Karpas-422 (cell line): ENCODE measurements around the gene KCNJ12. TPM values are rescaled to one million over a fixed set of nuclear protein-coding genes. Genes with fewer than 3 reads are reported as not detected.
"Not testable (repeated sequence)": the region's sequence is repeated elsewhere in the genome, so short reads cannot be mapped to it uniquely, and the experiment has no call there.

ENCODE experiments used
- DNase-seq: peaks from one replicate; pipeline ENCODE4 v3.0.0-alpha.2; 2015
- H2AFZ ChIP-seq: fragments of 200-600 bp; sonication (generic); 2 replicates; pipeline ENCODE4 v1.6.1; 2014; ENCODE audit warnings: antibody characterized with exemption, low read length, mixed read lengths
- H3K27ac ChIP-seq: fragments of 200-600 bp; sonication (generic); 2 replicates; pipeline ENCODE4 v1.5.1; 2014; ENCODE audit warnings: mild to moderate bottlenecking, low read length, moderate library complexity
- H3K27me3 ChIP-seq: fragments of 200-600 bp; sonication (generic); 2 replicates; pipeline ENCODE4 v1.6.1; 2014; ENCODE audit warnings: low read length, mixed read lengths
- H3K36me3 ChIP-seq: fragments of 200-600 bp; sonication (generic); 2 replicates; pipeline ENCODE4 v1.6.1; 2014; ENCODE audit warnings: low read length, mixed read lengths; ENCODE audit not compliant: insufficient read depth
- H3K4me1 ChIP-seq: fragments of 200-600 bp; sonication (generic); 2 replicates; pipeline ENCODE4 v1.6.1; 2014; ENCODE audit warnings: mild to moderate bottlenecking, low read length, mixed read lengths
- H3K4me2 ChIP-seq: fragments of 200-600 bp; sonication (generic); 2 replicates; pipeline ENCODE4 v1.6.1; 2014; ENCODE audit warnings: low read length, low read depth, mild to moderate bottlenecking; ENCODE audit not compliant: poor library complexity, severe bottlenecking
- H3K4me3 ChIP-seq: fragments of 200-600 bp; sonication (generic); 2 replicates; pipeline ENCODE4 v1.5.1; 2014; ENCODE audit warnings: mild to moderate bottlenecking, antibody characterized with exemption, low read length, mixed read lengths
- H3K79me2 ChIP-seq: fragments of 200-600 bp; sonication (generic); 2 replicates; pipeline ENCODE4 v1.6.1; 2014; ENCODE audit warnings: mild to moderate bottlenecking, low read length, mixed read lengths
- H3K9ac ChIP-seq: fragments of 200-600 bp; sonication (generic); 2 replicates; pipeline ENCODE4 v1.6.0; 2014; ENCODE audit warnings: low read length
- H3K9me2 ChIP-seq: fragments of 200-600 bp; sonication (generic), shearing (Covaris generic); replicated peaks from 2 replicates; pipeline ENCODE4 v1.6.0; 2014; ENCODE audit warnings: mild to moderate bottlenecking, low read length, moderate library complexity; ENCODE audit not compliant: insufficient read depth
- H3K9me3 ChIP-seq: fragments of 300-700, 200-600 bp; sonication (generic); 2 replicates; pipeline ENCODE4 v1.6.1; 2014; ENCODE audit warnings: low read length, mixed read lengths
- H4K20me1 ChIP-seq: fragments of 200-600 bp; sonication (generic); 2 replicates; pipeline ENCODE4 v1.6.1; 2014; ENCODE audit warnings: mild to moderate bottlenecking, antibody characterized with exemption, low read length, low read depth; ENCODE audit not compliant: insufficient read depth
- total RNA-seq: library from RNA; depleted of rRNA; stranded (reverse); fragments of >200 nt; shearing (Covaris generic); gene quantifications from 2 replicates; pipeline ENCODE4 v1.2.3, GENCODE V29; 2014; ENCODE audit warnings: low replicate concordance

The KCNJ12 gene
- total RNA-seq, 1 experiment from 2014 or later: 0.22 TPM

DNA sequence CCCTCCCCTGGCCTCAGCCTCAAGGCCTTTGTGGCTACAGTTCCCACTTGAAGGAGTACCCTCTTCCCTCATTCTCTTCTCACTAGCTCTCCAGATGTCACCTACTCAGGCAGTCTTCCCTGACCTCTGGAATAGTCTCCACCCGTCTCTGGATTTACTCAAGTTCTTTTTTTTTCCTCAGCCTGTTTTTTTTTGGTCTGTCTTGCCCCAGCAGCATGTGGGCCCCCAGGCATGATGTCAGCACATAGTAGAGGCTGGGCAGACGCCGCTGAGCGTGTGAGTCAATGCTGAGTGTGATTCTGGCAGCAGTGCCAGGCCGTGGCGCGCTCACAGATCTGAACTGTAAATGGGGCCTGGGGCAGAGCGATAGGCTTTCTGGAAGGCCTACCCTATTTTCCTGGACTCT is 26.0 kb downstream of the KCNJ12 start:
- H4K20me1 ChIP-seq, DNase-seq, H3K4me2 ChIP-seq, H3K36me3 ChIP-seq, H3K9me2 ChIP-seq, H3K9me3 ChIP-seq, H3K9ac ChIP-seq, H3K27me3 ChIP-seq, H3K4me1 ChIP-seq, H3K79me2 ChIP-seq, H3K4me3 ChIP-seq, H2AFZ ChIP-seq, H3K27ac ChIP-seq: not testable (repeated sequence)

- H3K4me3 ChIP-seq, H3K79me2 ChIP-seq, H3K27me3 ChIP-seq, H3K9me2 ChIP-seq, H3K27ac ChIP-seq, H2AFZ ChIP-seq, H3K4me1 ChIP-seq, H4K20me1 ChIP-seq, H3K9ac ChIP-seq, H3K9me3 ChIP-seq, H3K36me3 ChIP-seq, DNase-seq, H3K4me2 ChIP-seq: not testable (repeated sequence)
Measured at GRCh38 chr17:21402926-21403325, 26.8 kb downstream of the KCNJ12 start.

GRCh38 chr17:21404106-21404505 is 27.9 kb downstream of the KCNJ12 start:
- not testable (repeated sequence) for H3K79me2 ChIP-seq, H3K4me3 ChIP-seq, H3K27ac ChIP-seq, DNase-seq, H3K4me2 ChIP-seq, H3K27me3 ChIP-seq, H3K9me2 ChIP-seq, H2AFZ ChIP-seq, H3K9me3 ChIP-seq, H3K9ac ChIP-seq, H3K36me3 ChIP-seq, H4K20me1 ChIP-seq
- peaks cover 12% of the 10 kb centered on the region for H3K4me1 ChIP-seq

DNA sequence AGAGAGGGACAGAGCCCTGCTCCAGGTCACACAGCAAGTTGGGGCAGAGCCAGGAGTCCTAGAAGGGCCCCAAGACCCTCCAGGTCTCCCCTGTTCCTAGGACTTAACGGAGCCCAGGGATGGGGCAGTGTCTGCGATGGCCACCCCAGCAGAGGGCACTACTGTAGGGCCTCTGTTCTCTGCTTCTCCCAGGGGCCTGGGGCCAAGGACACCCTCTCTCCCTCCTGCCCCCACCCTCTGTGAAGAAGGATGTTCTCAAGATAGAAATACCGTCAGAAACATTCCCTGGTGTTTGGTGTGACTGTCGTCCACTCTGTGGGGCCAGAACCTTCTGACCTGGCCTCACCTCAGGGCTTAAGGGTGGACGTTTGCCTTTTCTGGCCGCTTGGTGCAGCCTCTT is 28.4 kb downstream of the KCNJ12 start:
- not testable (repeated sequence) for H3K9me2 ChIP-seq, H3K4me2 ChIP-seq, H2AFZ ChIP-seq, H3K9ac ChIP-seq, H3K36me3 ChIP-seq, H3K27me3 ChIP-seq, H4K20me1 ChIP-seq, H3K9me3 ChIP-seq, H3K79me2 ChIP-seq, H3K27ac ChIP-seq, DNase-seq, H3K4me3 ChIP-seq
- H3K4me1 ChIP-seq: peaks cover 12% of the 10 kb centered on the region

DNA sequence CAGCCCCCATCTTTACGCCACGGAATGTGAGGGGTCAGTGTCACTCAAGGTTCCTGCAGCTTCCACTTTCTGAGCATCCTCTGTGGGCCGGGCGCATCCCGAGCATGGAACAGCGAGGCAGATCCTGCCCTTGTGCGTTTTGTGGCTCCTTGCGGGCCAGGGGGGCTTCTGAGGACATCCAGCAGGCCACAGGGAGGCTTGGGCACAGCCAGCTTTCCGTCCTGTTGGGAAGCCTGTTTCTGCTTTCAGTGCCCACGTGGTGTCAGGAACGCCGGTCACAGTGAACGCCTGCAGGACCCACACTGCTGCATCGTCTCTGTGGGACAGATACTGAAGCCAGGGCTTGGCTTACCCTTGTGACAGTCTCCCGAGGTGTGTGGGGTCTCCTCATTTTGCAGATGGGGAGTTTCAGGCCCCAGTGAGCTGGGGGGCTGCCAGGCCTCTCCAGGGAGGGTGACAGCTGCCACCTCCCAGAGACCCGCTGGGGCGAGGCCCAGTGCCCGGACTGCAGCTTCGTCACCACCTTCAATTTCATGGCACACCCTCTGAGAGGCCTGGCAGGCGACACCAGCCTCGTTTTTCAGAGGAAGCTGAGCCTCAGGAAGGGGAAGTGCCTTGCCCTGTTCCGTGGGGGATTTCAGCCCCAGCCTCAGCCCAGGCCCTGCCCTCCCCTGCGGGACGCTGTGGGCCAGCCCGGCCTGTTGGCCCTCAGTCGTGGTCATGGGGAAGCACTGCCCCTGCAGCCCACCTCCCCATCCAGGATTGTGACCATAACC is 29.0 kb downstream of the KCNJ12 start:
- H3K36me3 ChIP-seq, H3K9ac ChIP-seq, H3K27ac ChIP-seq, H2AFZ ChIP-seq, H3K4me3 ChIP-seq, H3K9me3 ChIP-seq, H3K27me3 ChIP-seq, H3K9me2 ChIP-seq, H3K4me2 ChIP-seq, DNase-seq, H3K79me2 ChIP-seq, H4K20me1 ChIP-seq: not testable (repeated sequence)
- H3K4me1 ChIP-seq: peaks cover 12% of the 10 kb centered on the region

DNA sequence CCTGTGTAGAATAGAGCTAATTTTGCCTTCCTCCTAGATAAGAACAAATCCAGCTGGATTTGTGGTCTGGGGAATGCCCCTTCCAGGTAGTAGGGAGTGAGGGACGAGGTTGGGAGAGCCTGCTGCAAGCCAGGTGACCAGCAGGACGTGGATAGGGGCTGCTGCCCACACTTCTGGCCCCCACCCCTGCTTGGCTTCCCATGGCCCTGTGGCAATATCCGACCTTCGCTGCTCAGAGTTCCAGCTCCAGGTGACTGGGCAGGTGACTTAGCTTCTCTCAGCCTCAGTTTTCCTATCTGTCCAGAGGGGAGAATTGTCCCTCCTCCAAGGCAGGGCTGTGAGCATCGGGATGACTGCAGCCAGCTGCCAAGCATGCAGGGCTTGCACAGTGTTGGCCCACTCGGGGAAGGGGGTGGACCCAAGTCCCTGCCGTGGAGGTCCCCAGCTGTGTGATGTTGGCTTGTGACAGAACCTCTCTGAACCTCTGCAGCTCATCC is 29.8 kb downstream of the KCNJ12 start:
- H3K9ac ChIP-seq, H3K9me2 ChIP-seq, H3K27ac ChIP-seq, H3K36me3 ChIP-seq, H3K4me2 ChIP-seq, H3K79me2 ChIP-seq, H3K27me3 ChIP-seq, H2AFZ ChIP-seq, DNase-seq, H3K4me3 ChIP-seq, H3K9me3 ChIP-seq, H4K20me1 ChIP-seq: not testable (repeated sequence)
- peaks cover 12% of the 10 kb centered on the region for H3K4me1 ChIP-seq

DNA sequence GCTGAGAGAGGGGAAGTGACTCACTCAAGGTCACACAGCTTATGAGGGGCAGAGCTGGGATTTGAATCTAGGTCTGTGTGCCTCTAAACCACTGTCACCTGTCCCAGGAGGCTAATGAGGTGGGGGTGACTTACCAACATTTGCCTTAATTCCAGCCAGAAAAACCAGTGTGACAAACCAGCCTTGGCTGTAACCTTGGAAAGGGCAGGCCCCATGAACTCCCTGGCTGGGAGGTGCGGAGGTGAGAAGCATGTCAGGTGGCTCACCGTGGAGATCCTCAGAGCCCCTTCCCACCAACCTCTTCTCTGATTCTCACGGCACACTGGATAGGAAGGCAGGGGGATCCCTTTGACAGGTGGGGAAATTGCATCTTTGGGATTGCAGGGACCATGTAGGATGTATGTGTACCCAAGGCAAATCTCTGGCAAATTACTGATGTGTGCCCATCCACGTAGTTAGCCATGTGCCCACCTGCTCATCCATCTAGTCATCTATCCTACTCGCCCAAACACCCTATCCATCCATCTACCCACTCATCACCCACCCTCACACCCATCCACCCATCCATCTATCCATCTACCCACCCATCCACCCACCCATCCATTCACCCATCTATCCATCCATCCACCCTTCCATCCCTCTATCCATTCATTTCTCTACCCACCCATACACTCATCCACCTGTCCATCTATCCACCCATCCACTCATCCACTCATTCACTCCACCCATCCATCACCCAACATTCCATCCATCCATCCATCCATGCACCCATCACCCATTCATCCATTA is 30.7 kb downstream of the KCNJ12 start:
- H3K79me2 ChIP-seq, DNase-seq, H3K9ac ChIP-seq, H3K4me3 ChIP-seq, H3K9me2 ChIP-seq, H3K36me3 ChIP-seq, H3K4me2 ChIP-seq, H3K27ac ChIP-seq, H3K9me3 ChIP-seq, H4K20me1 ChIP-seq, H3K27me3 ChIP-seq, H2AFZ ChIP-seq: not testable (repeated sequence)
- peaks cover 12% of the 10 kb centered on the region for H3K4me1 ChIP-seq

DNA sequence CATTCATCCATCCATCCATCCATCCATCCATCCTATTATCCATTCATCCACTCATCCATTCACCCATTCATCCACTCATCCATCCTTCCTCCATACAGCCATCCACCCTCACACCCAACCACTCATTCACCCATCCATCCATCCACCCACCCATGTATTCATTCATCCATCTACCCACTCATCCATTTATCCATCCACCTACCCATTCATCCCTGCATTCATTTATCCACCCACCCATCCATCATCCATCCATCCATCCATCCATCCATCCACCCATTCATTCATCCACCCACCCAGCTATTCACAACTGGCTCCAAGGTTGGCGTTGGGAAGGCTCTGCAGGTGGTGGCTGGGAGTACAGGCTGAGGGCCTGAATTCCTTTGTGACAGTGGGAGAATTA is 31.6 kb downstream of the KCNJ12 start:
- not testable (repeated sequence) for H3K9me2 ChIP-seq, H3K27me3 ChIP-seq, H2AFZ ChIP-seq, H4K20me1 ChIP-seq, H3K4me2 ChIP-seq, H3K27ac ChIP-seq, DNase-seq, H3K9me3 ChIP-seq, H3K79me2 ChIP-seq, H3K36me3 ChIP-seq, H3K9ac ChIP-seq, H3K4me3 ChIP-seq
- H3K4me1 ChIP-seq: peaks cover 12% of the 10 kb centered on the region
